HG03520 (cell line): ENCODE results near the gene RTN4IP1.

ENCODE experiments used
- ATAC-seq: cut with Tn5 transposase; IDR thresholded peaks from one replicate; pipeline ENCODE4 v1.9.1; 2021; ENCODE audit warnings: mild to moderate bottlenecking, moderate library complexity; ENCODE audit not compliant: unreplicated experiment

The RTN4IP1 gene

GRCh38 chr6:106525107-106525881 lies 104.0 kb downstream of the RTN4IP1 start:
- peak; percentile 32 for ATAC-seq

DNA sequence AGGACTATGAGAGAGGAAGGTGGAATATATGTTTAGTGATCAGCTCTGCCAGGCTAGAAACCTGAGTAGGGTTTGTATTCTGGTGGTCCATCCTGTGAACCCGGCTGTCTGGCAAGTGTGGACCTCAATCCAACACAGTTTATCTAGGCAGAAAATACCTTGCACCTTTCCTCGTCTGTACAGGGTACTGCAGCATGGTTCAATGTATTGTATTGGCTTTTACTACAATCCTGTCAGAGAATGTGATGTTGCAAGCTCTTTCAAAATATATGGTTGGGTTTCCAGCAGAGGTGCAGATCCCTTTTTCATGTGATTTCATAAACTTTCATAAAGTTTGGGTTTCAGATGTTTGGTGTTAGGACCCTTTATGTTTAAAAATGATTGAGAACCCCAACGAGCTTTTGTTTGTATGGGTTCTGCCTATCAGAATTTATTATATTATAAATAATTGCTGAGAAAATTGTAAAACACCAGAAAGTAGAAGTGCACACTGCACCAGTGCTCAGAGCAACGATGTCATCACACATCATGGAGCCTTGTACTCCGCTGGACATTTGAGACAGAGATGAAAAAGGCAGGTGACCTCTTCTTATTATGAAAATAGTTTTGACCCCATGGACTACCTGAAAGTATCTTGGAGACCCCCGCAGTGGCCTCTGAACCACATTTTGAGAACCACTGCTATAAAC lies 106.6 kb downstream of the RTN4IP1 start:
- ATAC-seq = no peak
